Subcutaneous adipose tissue (tissue), 4 donors: ENCODE data around the gene PPM1E. TPM values are rescaled to one million over a fixed set of nuclear protein-coding genes. Genes with fewer than 3 reads are reported as not detected.

Experiments used
- CTCF ChIP-seq: fragments of 450-650 bp; IDR thresholded peaks from one replicate; pipeline ENCODE4 v1.5.1; 2016; ENCODE audit warnings: low read depth, mild to moderate bottlenecking, control low read depth, antibody characterized with exemption, moderate library complexity
- total RNA-seq, 4 donors: library from RNA; depleted of rRNA; stranded (reverse); fragments of >200 nt; gene quantifications; one replicate each; pipeline ENCODE4 v1.1.0, GENCODE V29; 2016

The PPM1E gene
- total RNA-seq, 4 donors from 2014 or later: 0.16 to 0.68 (median 0.22) TPM; not detected in 1

GRCh38 chr17:58902322-58902721 is 146.7 kb downstream of the PPM1E start:
- TF ChIP-seq CTCF: no peak

GRCh38 chr17:58911741-58912343 is 156.2 kb downstream of the PPM1E start:
- TF ChIP-seq CTCF: no peak

- TF ChIP-seq CTCF: no peak
Observed at GRCh38 chr17:58913552-58913951, 157.9 kb downstream of the PPM1E start.

GRCh38 chr17:58913971-58914769 is 158.5 kb downstream of the PPM1E start:
- TF ChIP-seq CTCF: no peak

GRCh38 chr17:58917228-58917627 is 161.6 kb downstream of the PPM1E start:
- no peak for TF ChIP-seq CTCF

GRCh38 chr17:58918072-58918471 is 162.4 kb downstream of the PPM1E start:
- no peak for TF ChIP-seq CTCF

GRCh38 chr17:58918884-58919283 is 163.2 kb downstream of the PPM1E start:
- no peak for TF ChIP-seq CTCF
